Measurements from ENCODE around the gene GLP2R.

Gene GLP2R

DNA sequence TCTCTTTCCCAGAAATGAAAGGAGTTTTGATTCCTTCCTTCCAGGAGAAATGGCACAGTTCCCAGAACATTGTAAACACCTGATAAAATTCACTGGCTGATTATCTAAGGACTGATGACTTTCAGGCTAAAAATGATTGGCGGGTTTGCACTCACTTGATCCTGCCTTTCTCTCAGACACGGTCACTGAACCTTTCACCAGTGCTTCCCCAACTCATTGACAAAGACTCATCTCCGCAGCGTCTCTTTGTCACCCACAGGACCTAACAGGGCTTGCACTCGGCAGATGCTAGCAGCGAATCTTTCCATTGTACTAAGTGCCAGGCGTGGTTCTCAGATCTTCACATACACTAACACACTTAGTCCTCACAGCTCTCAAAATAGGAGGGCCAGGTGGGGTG, 27.0 kb upstream of the GLP2R start:
- no peaks in the 10 kb centered on the region for H3K9me3 ChIP-seq (ENCODE audit: low read length)
- no peak overlapping the region for H3K27ac ChIP-seq (ENCODE audit: low read depth, low read length)
- no peaks in the 10 kb centered on the region for H3K36me3 ChIP-seq (ENCODE audit: insufficient read depth, low read length)
- no peak overlapping the region for H3K4me3 ChIP-seq (ENCODE audit: low read depth in 1 of 2, low read length in 2 of 2)
- no peaks in the 10 kb centered on the region for H3K27me3 ChIP-seq (ENCODE audit: control insufficient read depth in 1 of 2, insufficient read depth in 2 of 2, low read length in 2 of 2)
- H3K4me1 ChIP-seq (ENCODE audit: insufficient read depth, low read length): no peaks in the 10 kb centered on the region
- H3K9ac ChIP-seq (ENCODE audit: low read length): no peak overlapping the region

DNA sequence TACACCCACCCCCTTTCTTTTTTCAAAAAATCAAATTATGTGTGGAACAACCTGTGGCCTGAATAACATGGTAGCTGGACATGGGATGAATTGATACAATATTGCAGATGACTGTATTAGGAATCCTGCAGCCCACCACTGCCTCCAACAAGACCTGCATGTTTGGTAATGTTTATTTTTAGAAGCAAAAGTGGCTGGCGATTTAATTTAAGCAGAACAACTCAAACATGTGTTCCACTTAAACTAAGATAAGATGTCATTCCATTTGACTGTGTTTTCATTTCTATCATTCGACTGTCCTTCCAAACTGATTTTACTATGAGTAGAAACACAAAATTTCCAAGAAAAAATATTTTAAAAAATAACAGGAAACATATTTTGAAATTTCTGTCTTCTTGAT, 24.2 kb upstream of the GLP2R start:
- no peaks in the 10 kb centered on the region for H3K36me3 ChIP-seq (ENCODE audit: insufficient read depth, low read length)
- no peak overlapping the region for H3K9ac ChIP-seq (ENCODE audit: low read length)
- H3K27me3 ChIP-seq (ENCODE audit: control insufficient read depth in 1 of 2, insufficient read depth in 2 of 2, low read length in 2 of 2): no peaks in the 10 kb centered on the region
- no peak overlapping the region for H3K4me3 ChIP-seq (ENCODE audit: low read depth in 1 of 2, low read length in 2 of 2)
- no peak overlapping the region for H3K27ac ChIP-seq (ENCODE audit: low read depth, low read length)
- no peaks in the 10 kb centered on the region for H3K9me3 ChIP-seq (ENCODE audit: low read length)
- H3K4me1 ChIP-seq (ENCODE audit: insufficient read depth, low read length): no peaks in the 10 kb centered on the region

DNA sequence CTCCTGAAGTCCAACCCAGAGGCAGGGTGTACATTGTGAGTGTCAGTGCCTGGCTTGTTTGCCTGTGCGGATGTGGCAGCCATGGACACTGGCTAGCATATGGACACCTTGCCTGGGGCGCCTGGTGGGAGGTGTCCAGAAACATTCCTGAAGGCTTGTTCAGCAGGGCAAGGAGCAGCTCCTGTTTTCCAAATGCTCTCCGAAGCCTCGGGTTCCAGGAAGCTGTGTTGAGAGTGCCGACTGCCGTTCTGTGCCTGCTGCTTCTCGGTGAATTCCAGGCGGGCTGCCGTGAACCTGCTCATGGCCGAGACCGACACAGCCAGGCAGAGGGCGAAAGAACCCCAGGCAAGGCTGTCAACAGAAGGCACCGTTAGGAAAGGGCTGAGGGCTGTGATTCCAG, 23.4 kb upstream of the GLP2R start:
- H3K9ac ChIP-seq (ENCODE audit: low read length): no peak overlapping the region
- no peak overlapping the region for H3K27ac ChIP-seq (ENCODE audit: low read depth, low read length)
- H3K4me1 ChIP-seq (ENCODE audit: insufficient read depth, low read length): no peaks in the 10 kb centered on the region
- no peak overlapping the region for H3K4me3 ChIP-seq (ENCODE audit: low read depth in 1 of 2, low read length in 2 of 2)
- H3K36me3 ChIP-seq (ENCODE audit: insufficient read depth, low read length): no peaks in the 10 kb centered on the region
- H3K27me3 ChIP-seq (ENCODE audit: control insufficient read depth in 1 of 2, insufficient read depth in 2 of 2, low read length in 2 of 2): no peaks in the 10 kb centered on the region
- H3K9me3 ChIP-seq (ENCODE audit: low read length): no peaks in the 10 kb centered on the region

DNA sequence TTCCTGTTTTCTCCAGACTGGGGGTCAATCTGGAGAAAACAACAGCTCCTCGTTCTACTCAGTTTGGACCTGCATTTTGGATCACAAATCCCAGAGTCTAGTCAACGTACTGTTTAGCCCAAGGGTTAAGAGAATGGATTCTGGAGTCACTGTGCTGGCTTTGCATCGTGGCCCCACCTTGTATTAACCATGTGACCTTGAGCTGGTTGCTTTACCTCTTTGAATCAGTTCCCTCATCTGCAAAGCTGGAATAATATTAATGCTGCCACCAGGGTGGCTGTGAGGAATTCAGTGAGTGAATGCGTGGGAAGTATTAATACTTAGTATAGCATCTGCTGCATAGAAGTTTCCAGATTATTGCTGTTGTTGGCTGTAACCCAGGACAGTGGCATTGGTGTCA, 23.0 kb upstream of the GLP2R start:
- Histone ChIP-seq H3K27me3 (ENCODE audit: control insufficient read depth in 1 of 2, insufficient read depth in 2 of 2, low read length in 2 of 2) (no peaks in the 10 kb centered on the region), H3K27ac (ENCODE audit: low read depth, low read length) (no peak overlapping the region), H3K9ac (ENCODE audit: low read length) (no peak overlapping the region), H3K4me1 (ENCODE audit: insufficient read depth, low read length) (no peaks in the 10 kb centered on the region), H3K9me3 (ENCODE audit: low read length) (no peaks in the 10 kb centered on the region), H3K36me3 (ENCODE audit: insufficient read depth, low read length) (no peaks in the 10 kb centered on the region), H3K4me3 (ENCODE audit: low read depth in 1 of 2, low read length in 2 of 2) (no peak overlapping the region)

DNA sequence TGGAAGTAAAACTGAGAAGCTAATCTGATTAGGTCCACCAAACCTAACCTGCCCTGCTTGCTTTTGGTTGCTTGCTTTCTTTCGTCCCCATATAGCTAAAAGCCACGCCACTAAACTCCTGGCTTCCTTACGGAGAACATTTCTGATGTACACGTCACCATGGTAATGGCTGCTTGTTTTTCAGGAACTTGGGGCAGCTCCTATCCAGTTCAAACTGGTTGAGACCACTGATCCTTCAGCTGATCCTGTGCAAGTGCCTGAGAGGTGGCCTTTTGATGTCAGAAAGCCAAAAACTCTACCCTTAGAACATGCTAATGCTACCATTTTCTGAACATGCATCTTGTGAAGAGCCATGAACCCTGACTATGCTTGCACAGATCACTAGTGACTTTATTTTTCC, 20.0 kb upstream of the GLP2R start:
- no peak overlapping the region for H3K4me3 ChIP-seq (ENCODE audit: low read depth in 1 of 2, low read length in 2 of 2)
- no peaks in the 10 kb centered on the region for H3K4me1 ChIP-seq (ENCODE audit: insufficient read depth, low read length)
- H3K27ac ChIP-seq (ENCODE audit: low read depth, low read length): no peak overlapping the region
- H3K9ac ChIP-seq (ENCODE audit: low read length): no peak overlapping the region
- no peaks in the 10 kb centered on the region for H3K9me3 ChIP-seq (ENCODE audit: low read length)
- H3K27me3 ChIP-seq (ENCODE audit: control insufficient read depth in 1 of 2, insufficient read depth in 2 of 2, low read length in 2 of 2): no peaks in the 10 kb centered on the region
- no peaks in the 10 kb centered on the region for H3K36me3 ChIP-seq (ENCODE audit: insufficient read depth, low read length)

DNA sequence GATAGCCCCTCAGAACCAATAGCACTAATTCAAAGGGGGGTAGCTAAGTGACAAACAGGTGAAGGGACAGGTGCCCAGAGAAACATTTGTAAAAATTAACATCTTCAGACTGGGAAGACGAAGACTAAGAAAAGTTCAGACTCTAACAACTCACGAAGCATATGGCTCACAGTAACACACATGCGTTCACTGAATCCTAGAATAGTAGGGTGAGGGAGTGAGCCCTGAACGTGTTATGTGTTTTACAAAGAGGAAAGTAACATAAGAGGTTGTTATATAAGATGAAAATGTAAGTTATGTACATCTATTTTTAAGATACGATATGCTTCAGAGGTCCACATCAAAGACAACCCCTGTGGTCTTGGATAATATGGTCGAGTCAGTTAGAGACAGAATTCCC, 19.0 kb upstream of the GLP2R start:
- H3K36me3 ChIP-seq (ENCODE audit: insufficient read depth, low read length): no peaks in the 10 kb centered on the region
- no peak overlapping the region for H3K4me3 ChIP-seq (ENCODE audit: low read depth in 1 of 2, low read length in 2 of 2)
- H3K9ac ChIP-seq (ENCODE audit: low read length): no peak overlapping the region
- no peaks in the 10 kb centered on the region for H3K9me3 ChIP-seq (ENCODE audit: low read length)
- no peaks in the 10 kb centered on the region for H3K27me3 ChIP-seq (ENCODE audit: control insufficient read depth in 1 of 2, insufficient read depth in 2 of 2, low read length in 2 of 2)
- H3K4me1 ChIP-seq (ENCODE audit: insufficient read depth, low read length): no peaks in the 10 kb centered on the region
- no peak overlapping the region for H3K27ac ChIP-seq (ENCODE audit: low read depth, low read length)

DNA sequence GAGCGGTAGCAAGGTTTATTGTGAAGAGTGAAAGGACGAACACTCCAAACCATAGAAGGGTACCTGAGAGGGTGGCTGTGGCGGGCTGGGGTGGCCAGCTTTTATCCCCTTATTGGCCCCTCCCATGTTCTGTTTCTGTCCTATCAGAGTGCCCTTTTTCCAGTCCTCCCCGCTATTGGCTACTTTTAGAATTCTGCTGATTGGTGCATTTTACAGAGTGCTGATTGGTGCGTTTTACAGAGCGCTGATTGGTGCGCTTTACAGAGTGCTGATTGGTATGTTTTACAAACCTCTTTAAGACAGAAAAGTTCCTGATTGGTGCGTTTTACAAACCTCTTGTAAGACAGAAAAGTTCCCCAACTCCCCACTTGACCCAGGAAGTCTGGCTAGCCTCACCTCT, 16.3 kb upstream of the GLP2R start:
- no peaks in the 10 kb centered on the region for H3K9me3 ChIP-seq (ENCODE audit: low read length)
- no peaks in the 10 kb centered on the region for H3K36me3 ChIP-seq (ENCODE audit: insufficient read depth, low read length)
- H3K4me3 ChIP-seq (ENCODE audit: low read depth in 1 of 2, low read length in 2 of 2): no peak overlapping the region
- no peaks in the 10 kb centered on the region for H3K27me3 ChIP-seq (ENCODE audit: control insufficient read depth in 1 of 2, insufficient read depth in 2 of 2, low read length in 2 of 2)
- no peak overlapping the region for H3K9ac ChIP-seq (ENCODE audit: low read length)
- no peak overlapping the region for H3K27ac ChIP-seq (ENCODE audit: low read depth, low read length)
- no peaks in the 10 kb centered on the region for H3K4me1 ChIP-seq (ENCODE audit: insufficient read depth, low read length)

DNA sequence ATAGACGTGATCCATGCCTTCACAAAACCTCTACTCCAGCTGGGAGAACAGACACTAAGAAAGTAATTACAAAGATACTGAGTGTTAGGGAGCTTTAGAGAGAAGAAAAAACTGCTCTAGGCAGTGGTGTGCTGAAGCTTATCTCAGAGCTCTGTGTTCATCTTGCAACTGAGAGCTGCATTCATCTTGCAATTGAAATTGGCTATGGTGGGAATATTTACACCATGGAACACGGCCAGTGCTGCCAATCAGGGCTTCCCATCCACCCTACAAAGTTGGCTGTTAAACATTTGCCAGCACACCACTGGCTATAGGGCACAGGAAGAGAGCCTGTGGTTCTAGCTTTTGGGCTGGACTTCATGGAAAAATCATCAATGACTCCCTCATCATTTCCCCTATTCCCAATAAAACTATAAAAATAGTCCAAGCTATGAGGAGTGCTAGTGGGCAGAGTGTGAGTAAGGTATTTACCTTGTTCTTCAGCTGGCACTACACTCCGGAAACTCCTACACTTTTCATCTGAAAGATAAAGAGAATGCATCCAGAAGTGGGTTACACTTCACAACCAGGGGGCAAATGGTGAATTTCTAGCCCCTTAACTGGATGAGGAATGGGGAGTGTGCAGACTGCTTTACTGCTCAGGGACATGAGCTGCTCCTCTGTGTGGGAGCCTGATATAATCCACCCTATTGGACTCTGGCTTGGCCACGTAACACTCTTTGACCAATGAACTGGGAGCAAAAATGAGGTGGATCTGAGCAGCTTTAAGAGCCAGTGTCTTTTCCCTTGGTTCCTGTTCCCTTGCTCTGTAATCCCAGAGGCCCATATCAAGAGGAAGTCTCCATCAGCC, 15.4 kb upstream of the GLP2R start:
- no peak overlapping the region for H3K4me3 ChIP-seq (ENCODE audit: low read depth in 1 of 2, low read length in 2 of 2)
- H3K36me3 ChIP-seq (ENCODE audit: insufficient read depth, low read length): no peaks in the 10 kb centered on the region
- H3K9ac ChIP-seq (ENCODE audit: low read length): no peak overlapping the region
- H3K9me3 ChIP-seq (ENCODE audit: low read length): no peaks in the 10 kb centered on the region
- H3K27me3 ChIP-seq (ENCODE audit: control insufficient read depth in 1 of 2, insufficient read depth in 2 of 2, low read length in 2 of 2): no peaks in the 10 kb centered on the region
- no peaks in the 10 kb centered on the region for H3K4me1 ChIP-seq (ENCODE audit: insufficient read depth, low read length)
- no peak overlapping the region for H3K27ac ChIP-seq (ENCODE audit: low read depth, low read length)

DNA sequence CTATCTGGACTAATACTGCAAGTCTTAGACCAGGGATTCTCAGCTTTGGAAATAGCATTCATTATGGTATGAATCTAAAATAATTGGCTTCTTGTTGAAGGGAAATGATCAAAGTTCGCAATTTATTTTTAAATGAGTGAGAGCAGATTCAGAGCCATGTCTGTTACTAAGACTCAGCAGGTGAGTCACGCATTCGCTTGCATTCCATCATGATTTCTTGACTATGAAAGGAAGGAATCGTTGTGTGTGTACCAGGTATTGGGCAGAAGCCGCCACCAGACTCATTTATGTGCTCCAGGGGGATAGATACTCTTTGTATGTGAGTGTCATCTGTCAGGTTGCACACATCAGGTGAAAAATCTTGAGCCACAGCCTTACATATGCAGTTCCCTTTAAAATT, 14.6 kb upstream of the GLP2R start:
- Histone ChIP-seq H3K9ac (ENCODE audit: low read length) (no peak overlapping the region), H3K27ac (ENCODE audit: low read depth, low read length) (no peak overlapping the region), H3K4me3 (ENCODE audit: low read depth in 1 of 2, low read length in 2 of 2) (no peak overlapping the region), H3K4me1 (ENCODE audit: insufficient read depth, low read length) (no peaks in the 10 kb centered on the region), H3K27me3 (ENCODE audit: control insufficient read depth in 1 of 2, insufficient read depth in 2 of 2, low read length in 2 of 2) (no peaks in the 10 kb centered on the region), H3K9me3 (ENCODE audit: low read length) (no peaks in the 10 kb centered on the region), H3K36me3 (ENCODE audit: insufficient read depth, low read length) (no peaks in the 10 kb centered on the region)

DNA sequence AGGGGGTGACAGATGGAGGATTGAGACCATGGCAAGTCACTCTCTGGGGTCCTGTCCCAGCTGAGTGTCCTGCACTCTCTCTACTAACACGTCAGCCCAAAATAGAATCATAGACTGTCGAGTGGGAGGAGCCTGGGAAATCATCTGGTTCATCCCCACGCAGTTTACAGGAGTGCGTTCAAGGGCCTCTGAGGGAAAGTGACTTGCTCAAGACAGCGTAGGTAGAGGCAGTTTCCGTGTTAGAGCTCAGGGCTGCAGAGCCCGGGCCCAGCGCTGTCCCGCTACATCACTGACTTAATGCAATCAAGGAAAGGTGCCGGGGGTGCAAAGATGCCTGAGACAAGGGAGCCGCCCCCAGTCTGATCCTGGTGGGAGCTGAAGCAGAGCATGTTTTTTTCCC, 14.2 kb upstream of the GLP2R start:
- no peak overlapping the region for H3K27ac ChIP-seq (ENCODE audit: low read depth, low read length)
- no peak overlapping the region for H3K4me3 ChIP-seq (ENCODE audit: low read depth in 1 of 2, low read length in 2 of 2)
- H3K9ac ChIP-seq (ENCODE audit: low read length): no peak overlapping the region
- H3K9me3 ChIP-seq (ENCODE audit: low read length): no peaks in the 10 kb centered on the region
- H3K36me3 ChIP-seq (ENCODE audit: insufficient read depth, low read length): no peaks in the 10 kb centered on the region
- H3K4me1 ChIP-seq (ENCODE audit: insufficient read depth, low read length): no peaks in the 10 kb centered on the region
- no peaks in the 10 kb centered on the region for H3K27me3 ChIP-seq (ENCODE audit: control insufficient read depth in 1 of 2, insufficient read depth in 2 of 2, low read length in 2 of 2)

DNA sequence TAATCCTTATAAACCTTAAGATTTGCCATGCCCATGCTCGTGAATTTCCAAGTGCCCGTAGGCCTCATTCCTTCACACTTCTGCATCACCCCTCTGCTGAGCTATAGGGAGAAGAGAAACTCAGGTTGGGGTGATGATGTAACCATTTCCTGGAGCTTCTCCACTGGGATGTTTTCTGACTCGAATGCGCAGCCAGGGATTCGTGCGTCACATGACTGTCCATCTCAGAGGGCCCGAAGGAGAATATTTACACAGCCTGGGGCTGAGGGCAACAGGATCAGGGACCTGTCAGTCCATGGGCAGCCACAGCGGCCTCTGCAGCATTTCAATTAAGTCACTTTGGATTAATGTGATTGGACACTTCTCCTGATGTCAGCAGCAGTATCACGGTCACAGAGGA, 12.6 kb upstream of the GLP2R start:
- no peak overlapping the region for H3K4me3 ChIP-seq (ENCODE audit: low read depth in 1 of 2, low read length in 2 of 2)
- no peak overlapping the region for H3K9ac ChIP-seq (ENCODE audit: low read length)
- H3K4me1 ChIP-seq (ENCODE audit: insufficient read depth, low read length): no peaks in the 10 kb centered on the region
- no peaks in the 10 kb centered on the region for H3K27me3 ChIP-seq (ENCODE audit: control insufficient read depth in 1 of 2, insufficient read depth in 2 of 2, low read length in 2 of 2)
- no peaks in the 10 kb centered on the region for H3K9me3 ChIP-seq (ENCODE audit: low read length)
- no peaks in the 10 kb centered on the region for H3K36me3 ChIP-seq (ENCODE audit: insufficient read depth, low read length)
- H3K27ac ChIP-seq (ENCODE audit: low read depth, low read length): no peak overlapping the region

DNA sequence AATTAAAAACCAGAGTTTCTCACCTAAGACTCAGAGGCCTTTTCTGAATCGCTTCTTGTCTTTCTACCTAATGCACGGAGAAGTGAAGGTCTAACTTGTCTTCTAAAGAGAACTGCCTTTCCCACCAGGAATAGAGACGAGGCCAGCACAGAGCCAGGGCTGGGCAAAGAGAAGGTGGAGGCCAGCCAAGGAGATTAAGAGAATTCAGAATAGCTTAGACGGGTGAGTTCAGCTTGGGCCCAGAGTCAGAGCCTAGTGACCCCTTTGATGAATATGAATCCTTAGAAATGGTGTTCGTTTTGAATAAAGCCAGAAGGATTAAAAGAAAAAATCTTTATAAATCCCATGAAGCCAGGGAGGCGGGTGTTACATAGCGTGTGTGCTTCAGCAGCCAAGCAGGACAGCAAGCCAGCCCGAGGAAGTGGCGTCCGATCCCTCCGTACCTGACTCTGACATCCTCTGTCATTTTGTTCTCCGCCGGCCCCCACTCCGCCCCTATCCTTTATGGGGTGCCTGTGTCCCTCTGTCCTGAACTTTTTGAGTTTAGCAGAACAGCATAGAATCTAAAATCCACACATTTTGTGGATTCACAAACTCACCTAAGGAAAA, 11.3 kb upstream of the GLP2R start:
- Histone ChIP-seq H3K4me1 (ENCODE audit: insufficient read depth, low read length) (no peaks in the 10 kb centered on the region), H3K9me3 (ENCODE audit: low read length) (no peaks in the 10 kb centered on the region), H3K36me3 (ENCODE audit: insufficient read depth, low read length) (no peaks in the 10 kb centered on the region), H3K27ac (ENCODE audit: low read depth, low read length) (no peak overlapping the region), H3K27me3 (ENCODE audit: control insufficient read depth in 1 of 2, insufficient read depth in 2 of 2, low read length in 2 of 2) (no peaks in the 10 kb centered on the region), H3K9ac (ENCODE audit: low read length) (no peak overlapping the region), H3K4me3 (ENCODE audit: low read depth in 1 of 2, low read length in 2 of 2) (no peak overlapping the region)

Measured in muscle layer of colon (tissue), 2 donors.